NCI-H2029 (cell line): Measurements from ENCODE around the gene OAS1.
"Not testable (repeated sequence)": the region's sequence is repeated elsewhere in the genome, so short reads cannot be mapped to it uniquely, and the experiment has no call there.

Source experiments
- DNase-seq: peaks from one replicate; lab custom pipeline; 2025; lab: John Stamatoyannopoulos, UW

OAS1 gene

DNA sequence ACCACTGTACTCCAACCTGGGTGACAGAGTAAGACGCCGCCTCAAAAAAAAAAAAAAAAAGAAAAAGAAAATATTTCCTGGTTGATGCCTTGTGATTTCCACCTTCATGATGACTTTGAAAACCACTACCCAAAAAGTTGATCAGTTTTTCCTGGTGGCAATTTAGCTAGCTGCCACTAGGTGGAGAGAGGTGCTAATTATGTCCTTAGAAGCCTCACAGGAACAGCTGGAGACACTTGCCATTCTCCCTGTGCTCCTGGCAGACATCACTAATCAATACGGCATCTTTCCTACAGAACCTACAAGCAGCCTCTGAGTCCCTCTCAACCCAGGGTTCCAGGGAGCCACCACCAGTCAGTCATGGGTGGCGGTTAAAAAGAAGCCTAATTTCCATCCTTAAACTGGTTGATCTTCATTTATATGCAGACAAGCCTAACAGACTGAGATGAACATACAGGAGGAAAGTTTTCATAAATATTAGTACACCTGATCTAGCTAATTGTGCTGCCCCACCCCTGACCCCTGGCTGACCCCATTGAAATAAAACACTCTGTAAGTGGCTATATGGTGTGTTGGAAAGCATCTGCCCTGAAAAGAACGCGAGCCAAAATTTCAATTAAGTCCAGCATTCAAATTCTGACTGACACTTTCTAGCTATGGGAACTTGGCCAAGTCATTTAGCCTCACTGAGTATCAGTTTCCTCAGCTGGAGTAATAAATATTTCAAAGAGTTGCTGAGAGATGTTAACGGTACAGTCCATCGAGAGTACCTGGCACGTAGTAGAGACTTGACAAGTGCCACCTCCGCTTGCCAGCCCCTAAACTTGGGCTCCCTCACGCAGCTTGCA is 6.2 kb upstream of the OAS1 start:
- peak; percentile 86 for DNase-seq

DNA sequence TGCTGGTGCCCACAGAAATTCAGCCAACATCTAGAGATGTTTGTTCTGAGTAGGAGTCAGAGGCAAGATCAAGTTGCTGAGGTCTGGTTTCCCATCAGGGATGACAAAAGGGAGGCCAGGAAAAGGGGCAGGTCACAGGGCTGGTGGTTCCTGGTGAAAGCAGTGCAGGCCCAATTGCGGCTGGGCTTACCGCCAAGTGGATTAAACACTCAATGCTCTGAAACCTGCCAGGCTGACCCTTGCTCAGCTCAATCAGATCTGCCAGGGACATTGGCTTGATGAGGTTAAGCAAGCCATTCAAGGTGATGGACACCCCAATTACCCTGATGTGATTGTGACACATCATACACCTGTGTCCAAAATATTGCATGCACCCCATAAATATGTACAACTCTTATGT is 5.5 kb upstream of the OAS1 start:
- peak; percentile 71 for DNase-seq

DNA sequence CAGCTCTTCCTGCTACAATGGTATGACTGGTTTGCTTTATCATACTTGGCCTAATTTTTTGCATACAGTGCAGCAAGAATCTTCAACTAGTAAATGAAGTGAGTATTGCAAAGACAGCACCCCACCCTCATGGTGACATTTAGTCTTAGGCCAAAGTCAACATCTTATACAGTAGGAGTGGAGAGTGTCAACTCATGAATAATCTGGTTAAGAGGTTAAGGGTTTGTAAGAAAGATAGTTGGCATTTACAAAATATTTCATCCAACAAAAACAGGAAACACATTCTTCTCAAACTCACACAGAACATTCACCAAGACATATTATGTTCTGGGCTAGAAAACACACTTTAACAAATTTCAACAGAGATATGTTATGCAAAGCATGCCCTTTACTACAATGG is 2.2 kb upstream of the OAS1 start:
- DNase-seq = no peak

DNA sequence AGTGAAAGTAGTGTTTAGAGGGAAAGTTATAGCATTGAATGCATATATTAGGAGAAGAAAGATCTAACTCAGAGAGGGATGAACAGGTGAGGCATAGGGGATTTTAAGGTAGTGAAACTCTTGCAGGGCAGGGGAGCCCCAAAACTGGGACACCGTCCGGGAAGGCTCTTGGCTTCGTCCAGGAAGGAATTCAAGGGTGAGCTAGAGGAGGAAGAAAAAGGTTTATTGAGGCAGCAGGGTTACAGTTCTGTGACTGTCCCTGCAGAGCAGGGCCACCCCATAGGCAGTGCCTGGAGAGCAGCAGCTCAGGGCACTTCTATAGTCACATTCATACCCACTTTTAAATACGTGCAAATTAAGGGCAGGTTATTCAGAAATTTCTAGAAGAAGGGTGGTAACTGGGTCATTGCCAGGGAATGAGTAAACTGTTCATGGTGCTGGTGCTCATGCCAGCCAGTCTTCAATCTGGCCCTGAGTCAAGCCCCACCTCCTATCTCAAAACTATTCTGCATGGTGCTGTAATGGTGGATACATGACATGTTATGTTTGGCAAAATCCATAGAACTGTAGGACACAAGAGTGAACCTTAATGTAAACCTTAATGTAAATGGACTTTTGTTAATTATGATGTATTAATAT is 1.2 kb upstream of the OAS1 start:
- peak; percentile 31 for DNase-seq

DNA sequence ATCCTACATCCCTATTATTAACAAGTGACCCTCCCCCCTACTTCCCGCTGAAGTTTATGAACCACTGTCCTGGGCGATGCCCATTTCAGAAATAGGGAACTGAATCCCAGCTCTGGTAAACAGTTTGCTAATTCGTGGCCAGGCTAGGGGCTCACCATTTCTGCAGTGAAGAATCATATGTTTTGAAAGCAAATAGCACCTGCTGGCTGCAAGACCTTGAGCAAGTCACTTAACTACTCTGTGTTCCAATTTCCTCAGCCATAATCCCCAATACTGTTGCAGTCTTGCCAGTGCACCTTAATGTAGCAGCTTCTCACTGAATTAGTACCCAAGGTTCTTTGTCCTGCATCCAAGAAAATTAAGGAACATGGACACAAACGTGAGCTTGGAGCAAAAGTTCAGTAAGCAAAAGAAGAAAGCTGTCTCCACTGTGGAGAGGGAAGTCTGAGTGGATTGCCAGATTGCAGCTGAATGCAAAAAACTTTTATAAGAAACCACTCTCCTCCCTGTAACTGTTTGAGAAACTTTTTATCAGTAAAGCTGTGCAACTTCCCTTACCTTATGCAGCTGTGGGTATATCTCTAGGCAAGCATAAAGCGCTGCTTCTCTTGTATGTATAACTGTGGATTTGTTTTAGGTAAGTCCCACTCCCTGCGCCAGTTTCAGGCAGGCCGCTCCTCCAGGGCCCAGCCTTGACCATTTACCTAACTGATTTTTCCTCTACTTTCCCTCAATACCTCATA is 824 bp downstream of the OAS1 start:
- DNase-seq = no peak

DNA sequence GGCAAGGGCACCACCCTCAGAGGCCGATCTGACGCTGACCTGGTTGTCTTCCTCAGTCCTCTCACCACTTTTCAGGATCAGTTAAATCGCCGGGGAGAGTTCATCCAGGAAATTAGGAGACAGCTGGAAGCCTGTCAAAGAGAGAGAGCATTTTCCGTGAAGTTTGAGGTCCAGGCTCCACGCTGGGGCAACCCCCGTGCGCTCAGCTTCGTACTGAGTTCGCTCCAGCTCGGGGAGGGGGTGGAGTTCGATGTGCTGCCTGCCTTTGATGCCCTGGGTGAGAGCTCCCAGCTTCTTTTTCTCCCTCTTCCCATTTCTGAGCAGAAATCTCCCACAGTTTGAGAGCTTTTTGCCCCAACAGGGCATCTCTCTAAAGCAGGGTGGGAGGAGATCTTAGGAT is 1.8 kb downstream of the OAS1 start:
- no peak for DNase-seq

DNA sequence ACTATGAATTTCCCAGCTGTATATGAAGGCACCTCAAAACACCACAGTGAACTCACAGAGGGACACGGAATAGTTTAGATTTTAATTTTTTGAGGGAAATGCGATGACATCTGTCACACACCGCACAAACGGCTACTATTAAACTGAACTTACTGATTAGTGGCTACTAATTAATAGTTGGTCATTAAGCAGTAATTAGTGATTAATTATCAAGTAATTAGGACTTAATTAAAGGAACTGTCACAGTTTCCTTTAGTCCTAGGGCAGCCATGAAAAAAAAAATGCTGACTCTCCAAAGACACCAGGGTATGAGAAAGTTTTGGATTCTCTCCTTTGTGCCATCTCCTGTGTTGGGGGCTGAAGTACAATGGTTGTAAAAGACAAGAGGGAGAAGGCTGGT is 2.9 kb downstream of the OAS1 start:
- no peak for DNase-seq

DNA sequence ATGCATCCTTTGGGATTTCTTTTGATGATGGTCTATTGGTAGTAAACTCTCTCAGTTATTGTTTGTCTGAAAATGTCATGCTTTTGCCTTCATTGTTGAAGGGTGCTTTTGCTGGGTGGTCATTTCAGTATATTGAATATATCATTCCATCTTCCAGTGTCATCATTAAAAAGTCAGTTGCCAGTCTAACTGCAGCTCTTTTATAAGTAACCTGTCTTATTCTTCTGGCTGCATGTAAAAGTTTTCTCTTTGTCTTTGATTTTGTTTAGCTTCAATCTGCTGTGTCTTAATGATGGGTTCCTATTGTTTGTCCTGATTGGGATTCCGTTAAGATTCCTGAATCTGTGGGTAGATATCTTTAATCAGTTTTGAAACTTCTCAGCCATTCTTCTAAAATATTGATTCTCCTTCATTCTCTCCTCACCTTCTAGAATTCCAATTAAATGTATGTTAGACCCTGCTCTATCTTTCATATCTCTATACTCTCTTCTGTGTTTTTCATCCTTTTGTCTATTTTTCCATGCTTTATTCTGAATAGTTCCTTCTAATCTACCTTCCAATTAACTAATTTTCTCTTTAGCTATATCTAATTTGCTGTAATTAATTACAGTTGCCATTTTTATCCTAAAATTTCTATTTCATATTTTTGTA is 6.4 kb downstream of the OAS1 start:
- no peak for DNase-seq

DNA sequence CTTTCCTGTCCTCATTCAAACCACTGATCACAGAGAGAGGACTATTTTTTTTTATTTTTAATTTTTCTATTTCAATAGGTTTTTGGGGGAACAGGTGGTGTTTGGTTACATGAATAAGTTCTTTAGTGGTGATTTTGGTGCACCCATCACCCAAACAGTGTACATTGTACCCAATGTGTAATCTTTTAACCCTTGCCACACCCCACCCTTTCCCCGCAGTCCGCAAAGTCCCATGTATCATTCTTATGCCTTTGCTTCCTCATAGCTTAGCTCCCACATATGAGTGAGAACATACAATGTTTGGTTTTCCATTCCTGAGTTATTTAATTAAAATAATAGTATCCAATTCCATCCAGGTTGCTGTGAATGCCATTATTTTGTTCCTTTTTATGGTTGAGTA is 7.1 kb downstream of the OAS1 start:
- DNase-seq = not testable (repeated sequence)

DNA sequence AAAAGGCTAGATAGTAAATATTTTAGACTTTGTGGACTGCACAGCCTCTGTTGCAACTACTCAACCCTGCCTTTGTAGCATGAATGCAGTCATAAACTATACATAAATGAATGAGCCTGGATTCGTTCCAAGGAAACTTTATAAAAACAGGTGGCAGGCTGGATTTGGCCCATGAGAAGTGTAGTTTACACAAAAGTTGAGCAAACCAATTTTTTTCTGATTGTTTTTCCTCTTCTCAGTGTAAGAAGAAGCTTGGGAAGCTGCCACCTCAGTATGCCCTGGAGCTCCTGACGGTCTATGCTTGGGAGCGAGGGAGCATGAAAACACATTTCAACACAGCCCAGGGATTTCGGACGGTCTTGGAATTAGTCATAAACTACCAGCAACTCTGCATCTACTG is 9.5 kb downstream of the OAS1 start:
- DNase-seq = no peak

DNA sequence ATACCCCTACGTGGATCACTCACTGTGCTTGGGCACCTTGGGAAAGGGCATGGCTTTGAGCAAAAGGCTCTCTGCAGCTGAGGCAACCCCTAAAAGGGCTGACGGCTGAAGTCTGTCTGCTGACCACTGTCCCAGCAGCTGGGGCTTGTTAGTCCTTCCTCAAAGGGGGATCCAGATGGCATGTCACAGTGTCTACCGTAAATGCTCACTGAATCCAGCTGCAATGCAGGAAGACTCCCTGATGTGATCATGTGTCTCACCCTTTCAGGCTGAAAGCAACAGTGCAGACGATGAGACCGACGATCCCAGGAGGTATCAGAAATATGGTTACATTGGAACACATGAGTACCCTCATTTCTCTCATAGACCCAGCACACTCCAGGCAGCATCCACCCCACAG is 12.4 kb downstream of the OAS1 start:
- DNase-seq = no peak

DNA sequence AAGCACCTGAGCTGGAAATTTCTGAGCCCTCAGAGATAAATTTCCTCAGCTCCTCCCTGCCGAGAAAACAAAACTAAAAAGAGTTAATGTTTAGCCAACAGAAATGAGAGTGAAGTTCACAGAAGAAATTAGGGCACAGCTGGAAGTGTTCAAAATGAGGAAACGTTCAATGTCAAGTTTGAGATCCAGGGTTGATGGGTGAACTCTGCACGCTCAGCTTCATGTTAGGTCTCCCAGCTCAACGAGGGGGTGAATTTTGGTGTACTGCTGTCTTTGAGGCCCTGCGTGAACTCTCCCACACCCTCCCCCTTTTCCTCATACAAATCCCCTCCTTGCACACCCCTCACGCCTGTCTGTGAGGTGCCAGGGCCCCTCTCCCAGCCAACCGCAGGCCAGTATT is 18.2 kb downstream of the OAS1 start:
- DNase-seq = no peak

DNA sequence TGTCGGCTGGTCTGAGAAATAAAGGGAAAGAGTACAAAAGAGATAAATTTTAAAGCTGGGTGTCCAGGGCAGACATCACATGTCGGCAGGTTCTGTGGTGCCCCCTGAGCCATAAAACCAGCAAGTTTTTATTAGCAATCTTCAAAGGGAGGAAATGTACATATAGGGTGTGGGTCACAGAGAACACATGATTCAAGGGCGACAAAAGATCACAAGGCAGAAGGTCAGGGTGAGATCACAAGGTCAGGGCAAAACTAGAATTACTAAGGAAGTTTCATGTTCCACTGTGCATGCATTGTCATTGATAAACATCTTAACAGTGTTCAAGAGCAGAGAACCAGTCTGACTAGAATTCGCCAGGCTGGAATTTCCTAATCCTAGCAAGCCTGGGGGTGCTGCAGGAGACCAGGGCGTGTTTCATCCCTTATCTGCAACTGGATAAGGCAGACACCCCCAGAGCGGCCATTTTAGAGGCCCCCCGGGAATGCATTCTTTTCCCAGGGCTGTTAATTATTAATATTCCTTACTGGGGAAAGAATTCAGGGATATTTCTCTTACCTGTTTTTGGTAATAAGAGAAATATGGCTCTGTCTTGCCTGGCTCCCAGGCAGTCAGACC is 19.8 kb downstream of the OAS1 start:
- not testable (repeated sequence) for DNase-seq

DNA sequence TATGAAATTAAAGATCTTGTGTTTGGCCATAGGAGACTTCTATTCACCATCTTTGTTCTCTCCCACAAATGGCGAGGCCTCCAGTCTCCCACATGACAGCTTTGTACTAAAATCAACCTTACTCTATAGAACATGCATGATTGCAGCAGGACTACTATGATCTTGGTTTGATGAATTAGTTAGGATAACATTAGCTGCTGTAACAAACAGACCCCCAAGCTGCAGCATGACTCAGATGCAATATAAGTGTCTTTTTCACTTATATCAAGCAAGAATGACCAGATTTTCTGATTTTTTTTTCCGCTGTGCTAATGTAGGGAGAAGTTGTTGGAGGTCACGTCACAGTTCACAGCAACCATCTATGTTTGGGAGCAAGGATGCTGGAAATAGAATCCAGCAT is 20.7 kb downstream of the OAS1 start:
- no peak for DNase-seq

DNA sequence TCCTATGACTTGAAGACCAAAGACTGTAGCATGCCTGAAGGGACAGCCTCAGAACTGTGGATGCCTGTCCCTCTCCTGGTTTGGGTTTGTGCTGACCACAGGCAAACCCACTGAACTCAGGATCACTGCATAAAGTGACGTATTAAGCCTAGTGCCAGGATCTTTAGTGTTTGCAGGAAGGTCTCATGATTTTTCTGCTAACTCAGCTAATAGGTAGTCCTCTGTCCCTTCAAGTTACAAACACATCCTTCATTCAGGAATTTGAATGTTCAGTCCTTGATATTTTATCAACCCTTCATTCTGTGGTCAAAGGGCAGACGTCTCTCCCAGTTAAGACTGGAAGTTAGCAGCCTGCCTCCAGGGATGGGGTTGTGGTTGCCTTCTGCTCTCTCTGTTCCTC is 21.2 kb downstream of the OAS1 start:
- DNase-seq = no peak

DNA sequence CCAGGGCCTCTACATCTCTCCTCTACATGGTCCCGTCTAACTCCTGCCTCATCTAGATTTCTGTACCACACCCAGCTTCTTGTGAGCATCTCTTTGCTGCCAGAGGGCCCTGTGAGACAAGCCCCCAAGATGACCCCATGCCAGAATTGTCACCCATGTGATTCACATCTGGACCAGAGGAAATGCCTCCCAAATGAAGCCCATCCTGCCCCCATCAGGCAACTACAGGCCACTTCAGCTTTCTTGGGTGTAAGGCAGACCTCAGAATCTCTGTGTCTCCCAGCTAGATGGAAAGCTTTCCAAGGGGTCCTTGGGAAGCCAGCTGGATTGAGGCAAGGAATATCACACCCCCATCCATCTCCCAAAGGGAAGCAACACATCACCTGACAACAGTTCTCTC is 22.2 kb downstream of the OAS1 start:
- no peak for DNase-seq

DNA sequence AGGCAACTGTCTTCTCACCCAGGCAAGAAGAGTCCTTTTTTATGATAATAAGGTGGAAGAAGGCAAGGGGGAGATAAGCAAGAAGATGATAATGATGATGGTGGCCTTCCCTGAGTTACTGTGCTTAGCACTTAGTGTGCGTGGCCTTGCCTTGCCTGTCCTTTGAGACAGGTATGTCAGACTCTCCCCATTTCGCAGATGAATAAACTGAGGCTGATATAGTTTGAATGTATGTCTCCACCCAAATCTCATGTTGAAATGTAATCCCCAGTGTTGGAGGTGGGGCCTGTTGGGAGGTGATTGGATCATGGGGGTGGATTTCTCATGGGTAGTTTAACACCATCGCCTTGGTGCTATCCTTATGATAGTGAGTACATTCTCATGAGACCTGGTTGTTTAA is 23.0 kb downstream of the OAS1 start:
- no peak for DNase-seq

DNA sequence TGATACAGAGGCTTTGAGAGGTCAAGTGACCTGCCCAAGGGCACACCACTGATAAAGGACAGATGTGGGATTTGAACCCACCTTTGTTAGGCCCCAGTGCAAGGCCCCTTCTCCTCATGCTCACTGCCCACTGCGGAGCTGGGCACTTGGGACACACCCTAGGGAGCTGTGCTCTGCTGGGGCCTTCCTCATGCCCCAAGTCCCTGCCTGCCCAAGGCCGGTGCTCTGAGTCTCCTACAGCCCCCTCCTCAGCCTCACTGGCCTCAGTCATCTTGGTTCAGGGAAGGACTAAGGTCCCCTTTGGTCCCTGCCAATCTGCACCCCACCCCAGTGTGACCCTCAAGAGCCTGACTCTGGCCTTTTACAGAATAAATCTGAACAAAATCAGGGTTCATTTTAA is 23.6 kb downstream of the OAS1 start:
- DNase-seq = no peak

DNA sequence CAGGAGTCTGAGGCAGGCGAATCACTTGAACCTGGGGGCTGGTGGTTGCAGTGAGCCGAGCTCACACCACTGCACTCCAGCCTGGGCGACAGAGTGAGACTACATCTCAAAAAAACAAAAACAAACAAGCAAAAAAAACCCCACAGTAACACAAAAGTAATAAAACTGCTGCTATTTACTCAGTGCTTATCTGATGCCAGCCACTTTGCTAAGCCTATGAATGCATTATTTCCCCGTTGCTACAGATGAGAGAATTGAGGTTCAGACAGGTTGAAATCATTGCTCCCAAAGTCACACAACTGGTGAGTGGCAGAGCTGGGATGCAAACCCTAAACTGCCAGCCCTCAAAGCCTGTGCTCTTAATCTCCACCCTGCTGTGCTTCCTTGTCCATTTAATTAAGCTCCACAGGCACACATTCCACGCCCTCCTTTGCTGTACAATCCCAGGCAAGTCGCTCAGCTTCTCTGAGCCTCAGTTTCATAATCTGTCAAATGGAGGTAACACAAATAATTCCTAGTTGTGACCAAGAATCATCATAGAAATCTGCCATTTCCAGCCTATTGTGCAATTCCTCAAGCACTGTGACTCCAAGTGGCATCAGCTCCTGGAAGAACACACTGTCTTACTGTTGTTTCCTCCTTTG is 25.8 kb downstream of the OAS1 start:
- DNase-seq = no peak

DNA sequence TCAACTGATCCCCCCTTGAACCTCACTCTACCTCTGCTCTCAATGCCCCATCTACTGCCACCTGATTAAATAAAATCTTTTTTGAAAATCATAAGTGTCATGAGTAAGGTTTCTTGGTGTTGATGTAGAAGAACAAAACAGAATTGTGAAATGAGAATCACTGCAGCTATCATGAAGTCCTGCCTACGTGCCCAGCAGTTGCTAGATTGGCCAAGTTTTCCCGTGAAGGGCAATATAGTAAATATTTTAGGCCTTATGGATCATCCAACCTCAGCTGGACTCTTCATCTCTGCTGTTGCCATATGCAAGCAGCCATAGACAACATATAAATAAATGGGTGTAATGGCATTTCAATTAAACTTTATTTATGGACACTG is 26.4 kb downstream of the OAS1 start:
- DNase-seq = no peak

DNA sequence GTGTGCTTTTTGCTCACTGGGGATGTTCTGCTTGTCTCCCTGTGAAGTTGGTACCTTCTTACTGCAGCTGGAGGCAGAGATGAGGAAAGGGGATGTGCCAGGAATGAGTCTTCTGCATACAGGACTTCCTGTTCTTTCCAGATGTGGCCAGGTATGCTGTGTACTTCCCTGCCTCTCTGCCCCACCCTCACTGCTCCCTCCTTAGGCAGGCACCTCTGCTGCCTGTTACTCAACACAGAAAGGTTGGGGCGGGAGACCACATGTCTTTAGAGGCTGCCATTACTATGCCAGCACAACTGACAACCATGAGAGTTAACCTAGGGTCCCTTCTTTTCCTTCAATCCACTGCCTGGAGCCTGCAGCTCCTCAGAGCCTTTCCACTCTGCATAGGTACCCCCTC is 29.5 kb downstream of the OAS1 start:
- DNase-seq = no peak

DNA sequence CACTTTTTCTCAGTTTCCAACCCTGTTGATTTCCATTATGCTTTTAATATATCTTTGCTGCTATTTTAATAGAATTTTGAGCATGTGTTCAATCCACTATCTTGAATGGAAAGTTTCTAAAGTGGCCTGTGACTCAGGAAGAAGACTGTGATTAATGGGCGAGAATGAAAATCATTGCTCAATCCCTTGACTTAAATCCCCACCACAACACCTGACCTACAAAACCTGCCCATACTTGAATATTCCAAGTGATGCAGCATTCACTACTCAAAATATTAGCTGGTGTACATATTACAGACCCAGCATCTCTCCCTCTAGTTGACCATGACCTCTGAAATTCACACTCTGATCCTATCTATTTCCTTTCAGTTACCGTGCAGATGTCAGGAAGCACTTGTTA is 30.2 kb downstream of the OAS1 start:
- DNase-seq = no peak
